ENCODE measurements around the gene ZNF248. TPM values are rescaled to one million over a fixed set of nuclear protein-coding genes. Genes with fewer than 3 reads are reported as not detected.

The ZNF248 gene
- total RNA-seq = 1 to 10 TPM; 2.8 to 6.3 (median 5.1) TPM
- 19.7 TPM for total RNA-seq (2013)

DNA sequence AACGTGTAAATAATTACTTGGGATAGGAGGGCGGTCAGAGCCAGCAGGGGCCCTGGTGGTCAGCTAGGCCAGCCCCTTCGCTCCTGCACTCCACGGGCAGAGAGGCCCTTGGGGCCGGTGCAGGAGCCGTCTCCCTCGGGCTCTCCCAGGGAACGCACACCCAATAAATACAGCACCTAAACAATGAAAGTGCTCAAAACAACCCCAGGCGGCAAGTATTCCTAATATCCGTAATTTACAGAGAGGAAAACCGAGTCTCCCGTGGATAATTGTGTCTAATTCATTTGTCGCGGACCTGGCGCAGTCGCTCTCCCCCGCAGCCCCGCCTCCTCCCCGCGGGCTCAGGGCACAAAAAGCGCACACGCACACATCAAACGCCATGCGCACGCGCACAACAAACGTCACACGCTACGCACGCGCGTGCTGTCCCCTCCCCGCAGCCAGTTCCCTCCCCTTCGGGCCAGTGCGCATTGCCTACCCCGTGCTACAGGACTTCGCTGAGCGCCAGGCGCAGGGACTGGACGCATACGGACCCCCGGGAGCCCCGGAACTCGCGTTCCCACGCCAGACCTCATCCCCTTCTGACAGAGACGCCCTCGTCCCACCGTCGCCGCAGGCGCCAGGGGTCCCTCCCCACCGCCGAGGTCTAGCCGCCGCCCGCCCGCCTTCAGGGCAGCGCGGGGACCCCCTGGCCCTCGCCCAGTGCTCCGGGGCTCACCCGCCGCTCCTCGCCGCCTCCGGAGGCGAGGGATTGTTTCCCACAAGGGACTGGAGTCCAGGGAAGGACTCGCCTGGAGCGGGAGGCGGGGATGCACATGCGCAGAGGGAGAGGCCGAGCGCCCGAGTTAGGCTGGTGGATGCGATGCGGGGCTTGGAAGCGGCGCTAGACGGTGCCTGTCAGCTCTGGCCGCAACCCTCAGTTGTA, at the start of gene ZNF248:
ZNF248 (minus strand) TSS at position 324 of the 925 bp plus-strand sequence. CDS start 1,300 bp downstream, outside the sequence.
- Histone ChIP-seq H3K27ac (ENCODE audit: low read length) (peak within 1 kb of the TSS; percentile 85), H3K27me3 (ENCODE audit: control insufficient read depth, insufficient read depth, low read length) (no peaks in the 10 kb centered on the region), H3K9me3 (ENCODE audit: control insufficient read depth, insufficient read depth, low read length) (no peaks in the 10 kb centered on the region), H3K4me3 (ENCODE audit: low read length) (peak within 1 kb of the TSS; percentile 82), H3K4me1 (ENCODE audit: control insufficient read depth, insufficient read depth, low read length) (peaks cover 9% of the 10 kb centered on the region), H3K36me3 (ENCODE audit: control insufficient read depth, insufficient read depth, low read length) (no peaks in the 10 kb centered on the region)
- H3K36me3 Mint-ChIP-seq = no peaks in the 10 kb centered on the region
- H3K4me1 Mint-ChIP-seq = peaks cover 21 to 29% of the 10 kb centered on the region in 2 donors
- H3K9me3 Mint-ChIP-seq = no peaks in the 10 kb centered on the region
- DNase-seq (peak; percentile 94 to 99), ATAC-seq (peak; percentile 93 to 98 (median 94))
- intact Hi-C loops (cut with micrococcal nuclease) = loop anchor here (1.0 kb wide), 2 partner anchors 119 to 153 kb away; partner anchors contain the start of genes ZNF25 and ZNF33A
- H3K27ac Mint-ChIP-seq = peak within 1 kb of the TSS; percentile 87 to 96
- under 1% methylated on average over 81 of the region's 81 CpGs for WGBS (ENCODE audit: insufficient coverage)
- peak within 1 kb of the TSS; percentile 86 for H3K4me3 Mint-ChIP-seq
- TF ChIP-seq, protein P1, sequence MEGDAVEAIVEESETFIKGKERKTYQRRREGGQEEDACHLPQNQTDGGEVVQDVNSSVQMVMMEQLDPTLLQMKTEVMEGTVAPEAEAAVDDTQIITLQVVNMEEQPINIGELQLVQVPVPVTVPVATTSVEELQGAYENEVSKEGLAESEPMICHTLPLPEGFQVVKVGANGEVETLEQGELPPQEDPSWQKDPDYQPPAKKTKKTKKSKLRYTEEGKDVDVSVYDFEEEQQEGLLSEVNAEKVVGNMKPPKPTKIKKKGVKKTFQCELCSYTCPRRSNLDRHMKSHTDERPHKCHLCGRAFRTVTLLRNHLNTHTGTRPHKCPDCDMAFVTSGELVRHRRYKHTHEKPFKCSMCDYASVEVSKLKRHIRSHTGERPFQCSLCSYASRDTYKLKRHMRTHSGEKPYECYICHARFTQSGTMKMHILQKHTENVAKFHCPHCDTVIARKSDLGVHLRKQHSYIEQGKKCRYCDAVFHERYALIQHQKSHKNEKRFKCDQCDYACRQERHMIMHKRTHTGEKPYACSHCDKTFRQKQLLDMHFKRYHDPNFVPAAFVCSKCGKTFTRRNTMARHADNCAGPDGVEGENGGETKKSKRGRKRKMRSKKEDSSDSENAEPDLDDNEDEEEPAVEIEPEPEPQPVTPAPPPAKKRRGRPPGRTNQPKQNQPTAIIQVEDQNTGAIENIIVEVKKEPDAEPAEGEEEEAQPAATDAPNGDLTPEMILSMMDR (IDR thresholded peaks at IDR 0.05) = no peak
- H3K27me3 Mint-ChIP-seq (ENCODE audit: low read depth in 2 of 2) = no peaks in the 10 kb centered on the region

DNA sequence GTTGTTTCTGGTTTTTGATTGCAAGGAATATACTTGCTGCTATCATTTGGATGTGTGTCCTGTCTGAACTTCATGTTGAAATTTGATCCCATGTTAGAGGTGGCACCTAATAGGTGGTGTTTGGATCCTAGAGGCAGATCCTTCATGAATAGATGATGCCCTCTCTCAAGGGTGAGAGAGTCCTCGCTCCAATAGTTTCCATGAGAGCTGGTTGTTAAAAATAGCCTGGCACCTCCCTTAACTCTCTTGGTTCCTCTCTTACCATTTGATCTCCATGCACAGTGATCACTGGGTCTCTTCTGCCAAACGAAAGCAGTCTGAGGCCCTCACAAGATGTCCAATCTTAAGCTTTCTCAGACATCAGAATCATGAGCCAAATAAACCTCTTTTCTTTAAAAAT, 49.0 kb upstream of the ZNF248 start:
- Mint-ChIP-seq H3K4me3 (no peak overlapping the region), H3K27me3 (ENCODE audit: low read depth in 2 of 2) (no peaks in the 10 kb centered on the region), H3K27ac (no peak overlapping the region), H3K4me1 (no peaks in the 10 kb centered on the region), H3K9me3 (peaks cover 0 to 3% of the 10 kb centered on the region in 2 donors), H3K36me3 (no peaks in the 10 kb centered on the region)
- H3K36me3 ChIP-seq (ENCODE audit: control insufficient read depth, insufficient read depth, low read length) = no peaks in the 10 kb centered on the region
- 49% methylated on average over 2 of the region's 2 CpGs for WGBS (ENCODE audit: insufficient coverage)
- no peak overlapping the region for H3K27ac ChIP-seq (ENCODE audit: low read length)
- H3K4me1 ChIP-seq (ENCODE audit: control insufficient read depth, insufficient read depth, low read length) = no peaks in the 10 kb centered on the region
- DNase-seq (no peak), ATAC-seq (no peak)
- intact Hi-C loops (cut with micrococcal nuclease) = no loop called here
- no peak overlapping the region for H3K4me3 ChIP-seq (ENCODE audit: low read length)
- H3K9me3 ChIP-seq (ENCODE audit: control insufficient read depth, insufficient read depth, low read length) = no peaks in the 10 kb centered on the region
- H3K27me3 ChIP-seq (ENCODE audit: control insufficient read depth, insufficient read depth, low read length) = no peaks in the 10 kb centered on the region
- TF ChIP-seq, protein P1 (IDR thresholded peaks at IDR 0.05) = no peak

DNA sequence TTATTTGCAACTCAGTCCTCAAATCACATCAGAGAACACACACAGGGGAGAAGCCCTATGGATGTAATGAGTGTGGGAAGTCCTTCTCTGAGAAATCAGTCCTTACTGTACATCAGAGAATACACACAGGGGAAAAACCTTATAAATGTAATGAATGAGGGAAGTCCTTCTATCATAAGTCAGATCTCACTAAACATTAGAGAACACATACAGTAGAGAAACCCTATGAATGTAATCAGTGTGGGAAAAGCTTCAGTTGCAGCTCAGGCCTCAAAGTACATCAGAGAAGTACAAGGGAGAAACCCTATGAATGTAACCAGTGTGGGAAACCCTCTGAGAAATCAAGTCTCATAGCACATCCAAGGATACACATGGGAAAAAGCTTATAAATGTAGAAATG, 39.0 kb upstream of the ZNF248 start:
- ATAC-seq (no peak), DNase-seq (no peak)
- Histone ChIP-seq H3K36me3 (ENCODE audit: control insufficient read depth, insufficient read depth, low read length) (no peaks in the 10 kb centered on the region), H3K4me1 (ENCODE audit: control insufficient read depth, insufficient read depth, low read length) (no peaks in the 10 kb centered on the region), H3K9me3 (ENCODE audit: control insufficient read depth, insufficient read depth, low read length) (peaks cover 2% of the 10 kb centered on the region), H3K27ac (ENCODE audit: low read length) (no peak overlapping the region), H3K4me3 (ENCODE audit: low read length) (no peak overlapping the region), H3K27me3 (ENCODE audit: control insufficient read depth, insufficient read depth, low read length) (no peaks in the 10 kb centered on the region)
- no peak overlapping the region for H3K27ac Mint-ChIP-seq
- intact Hi-C loops (cut with micrococcal nuclease) = no loop called here
- peaks cover 7 to 22% of the 10 kb centered on the region in 2 donors for H3K9me3 Mint-ChIP-seq
- TF ChIP-seq, protein P1 (IDR thresholded peaks at IDR 0.05) = no peak
- H3K36me3 Mint-ChIP-seq = peaks cover 22% of the 10 kb centered on the region
- H3K27me3 Mint-ChIP-seq (ENCODE audit: low read depth in 2 of 2) = no peaks in the 10 kb centered on the region
- no peaks in the 10 kb centered on the region for H3K4me1 Mint-ChIP-seq
- H3K4me3 Mint-ChIP-seq = no peak overlapping the region
